Left hindlimb (tissue), 1 donor: ENCODE results near the gene SCLT1.

Experiments used
- DNase-seq: peaks from one replicate; pipeline ENCODE4 v3.0.0-alpha.2; 2018

Gene SCLT1

GRCh38 chr4:128866269-128866668 is 227.1 kb downstream of the SCLT1 start:
- DNase-seq: no peak

- no peak for DNase-seq
Measured at GRCh38 chr4:128865132-128865531, 228.2 kb downstream of the SCLT1 start.

- DNase-seq: peak; percentile 85
Measured at GRCh38 chr4:128863312-128864075, 229.8 kb downstream of the SCLT1 start.

- DNase-seq: no peak
Measured at GRCh38 chr4:128862608-128863311, 230.6 kb downstream of the SCLT1 start.

GRCh38 chr4:128861856-128862518 is 231.4 kb downstream of the SCLT1 start:
- DNase-seq: no peak

GRCh38 chr4:128859887-128860677 is 233.3 kb downstream of the SCLT1 start:
- DNase-seq: no peak

GRCh38 chr4:128858879-128859671 is 234.3 kb downstream of the SCLT1 start:
- DNase-seq: peak; percentile 61

- DNase-seq: no peak
Measured at GRCh38 chr4:128856246-128856645, 237.1 kb downstream of the SCLT1 start.

- DNase-seq: no peak
Measured at GRCh38 chr4:128855621-128856020, 237.7 kb downstream of the SCLT1 start.

GRCh38 chr4:128854433-128854832 is 238.9 kb downstream of the SCLT1 start:
- no peak for DNase-seq

- no peak for DNase-seq
Measured at GRCh38 chr4:128853741-128854140, 239.6 kb downstream of the SCLT1 start.

GRCh38 chr4:128850252-128850651 is 243.1 kb downstream of the SCLT1 start:
- no peak for DNase-seq

GRCh38 chr4:128848461-128848860 is 244.9 kb downstream of the SCLT1 start:
- DNase-seq: no peak

GRCh38 chr4:128847082-128847724 is 246.1 kb downstream of the SCLT1 start:
- no peak for DNase-seq

- no peak for DNase-seq
Measured at GRCh38 chr4:128846063-128846462, 247.3 kb downstream of the SCLT1 start.

- no peak for DNase-seq
Measured at GRCh38 chr4:128844931-128845330, 248.4 kb downstream of the SCLT1 start.

- DNase-seq: no peak
Measured at GRCh38 chr4:128841402-128841801, 251.9 kb downstream of the SCLT1 start.

- no peak for DNase-seq
Measured at GRCh38 chr4:128840711-128841318, 252.5 kb downstream of the SCLT1 start.

- no peak for DNase-seq
Measured at GRCh38 chr4:128837679-128838078, 255.7 kb downstream of the SCLT1 start.

- no peak for DNase-seq
Measured at GRCh38 chr4:128837198-128837597, 256.1 kb downstream of the SCLT1 start.
